GM15510 (cell line): ENCODE results near the gene HYDIN.

ENCODE experiments used
- POLR2A ChIP-seq: IDR thresholded peaks from 3 replicates; pipeline ENCODE4 v1.6.1; 2011; ENCODE audit warnings: borderline replicate concordance; ENCODE audit not compliant: insufficient read length; ENCODE audit errors: extremely low read depth

HYDIN gene

GRCh38 chr16:71230122-71230845, at the start of gene HYDIN:
Gene HYDIN, minus strand, starts transcription at chr16:71230722. Its CDS starts 43,827 bp downstream, at chr16:71186895.
- TF ChIP-seq POLR2A: no peak

GRCh38 chr16:71276589-71277334, 46.2 kb upstream of the HYDIN start:
- TF ChIP-seq POLR2A: no peak

- no peak for TF ChIP-seq POLR2A
These were observed 42.9 kb upstream of the HYDIN start for GRCh38 chr16:71273384-71273783.

GRCh38 chr16:71264299-71264698, 33.8 kb upstream of the HYDIN start:
- TF ChIP-seq POLR2A: no peak

GRCh38 chr16:71263582-71263981, 33.1 kb upstream of the HYDIN start:
- TF ChIP-seq POLR2A: no peak

GRCh38 chr16:71262391-71262790, 31.9 kb upstream of the HYDIN start:
- TF ChIP-seq POLR2A: no peak

- TF ChIP-seq POLR2A: no peak
These were observed 30.5 kb upstream of the HYDIN start for GRCh38 chr16:71260995-71261394.

- TF ChIP-seq POLR2A: no peak
These were observed 28.6 kb upstream of the HYDIN start for GRCh38 chr16:71259086-71259485.

- TF ChIP-seq POLR2A: no peak
These were observed 27.9 kb upstream of the HYDIN start for GRCh38 chr16:71258372-71258771.

GRCh38 chr16:71257768-71258167, 27.2 kb upstream of the HYDIN start:
- TF ChIP-seq POLR2A: no peak

- TF ChIP-seq POLR2A: no peak
These were observed 25.2 kb upstream of the HYDIN start for GRCh38 chr16:71255721-71256120.

GRCh38 chr16:71254832-71255525, 24.5 kb upstream of the HYDIN start:
- TF ChIP-seq POLR2A: no peak

GRCh38 chr16:71250461-71251235, 20.1 kb upstream of the HYDIN start:
- TF ChIP-seq POLR2A: no peak

GRCh38 chr16:71249399-71249798, 18.9 kb upstream of the HYDIN start:
- TF ChIP-seq POLR2A: no peak

- TF ChIP-seq POLR2A: no peak
These were observed 17.0 kb upstream of the HYDIN start for GRCh38 chr16:71247478-71247877.
